ENCODE results near the gene CCDC92. TPM values are rescaled to one million over a fixed set of nuclear protein-coding genes. Genes with fewer than 3 reads are reported as not detected.
A peak's percentile ranks its signal among the peaks of the same experiment; 100 is the strongest.

Gene CCDC92, protein sequence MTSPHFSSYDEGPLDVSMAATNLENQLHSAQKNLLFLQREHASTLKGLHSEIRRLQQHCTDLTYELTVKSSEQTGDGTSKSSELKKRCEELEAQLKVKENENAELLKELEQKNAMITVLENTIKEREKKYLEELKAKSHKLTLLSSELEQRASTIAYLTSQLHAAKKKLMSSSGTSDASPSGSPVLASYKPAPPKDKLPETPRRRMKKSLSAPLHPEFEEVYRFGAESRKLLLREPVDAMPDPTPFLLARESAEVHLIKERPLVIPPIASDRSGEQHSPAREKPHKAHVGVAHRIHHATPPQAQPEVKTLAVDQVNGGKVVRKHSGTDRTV
- total RNA-seq (10 to 100 TPM; 17.3 to 24.9 (median 23.0) TPM), polyA plus RNA-seq (10 to 100 TPM; 19.0 to 34.4 TPM), total RNA-seq (19.7 reads per million, percentile 50 among the genes with 10 or more reads in this experiment)

DNA sequence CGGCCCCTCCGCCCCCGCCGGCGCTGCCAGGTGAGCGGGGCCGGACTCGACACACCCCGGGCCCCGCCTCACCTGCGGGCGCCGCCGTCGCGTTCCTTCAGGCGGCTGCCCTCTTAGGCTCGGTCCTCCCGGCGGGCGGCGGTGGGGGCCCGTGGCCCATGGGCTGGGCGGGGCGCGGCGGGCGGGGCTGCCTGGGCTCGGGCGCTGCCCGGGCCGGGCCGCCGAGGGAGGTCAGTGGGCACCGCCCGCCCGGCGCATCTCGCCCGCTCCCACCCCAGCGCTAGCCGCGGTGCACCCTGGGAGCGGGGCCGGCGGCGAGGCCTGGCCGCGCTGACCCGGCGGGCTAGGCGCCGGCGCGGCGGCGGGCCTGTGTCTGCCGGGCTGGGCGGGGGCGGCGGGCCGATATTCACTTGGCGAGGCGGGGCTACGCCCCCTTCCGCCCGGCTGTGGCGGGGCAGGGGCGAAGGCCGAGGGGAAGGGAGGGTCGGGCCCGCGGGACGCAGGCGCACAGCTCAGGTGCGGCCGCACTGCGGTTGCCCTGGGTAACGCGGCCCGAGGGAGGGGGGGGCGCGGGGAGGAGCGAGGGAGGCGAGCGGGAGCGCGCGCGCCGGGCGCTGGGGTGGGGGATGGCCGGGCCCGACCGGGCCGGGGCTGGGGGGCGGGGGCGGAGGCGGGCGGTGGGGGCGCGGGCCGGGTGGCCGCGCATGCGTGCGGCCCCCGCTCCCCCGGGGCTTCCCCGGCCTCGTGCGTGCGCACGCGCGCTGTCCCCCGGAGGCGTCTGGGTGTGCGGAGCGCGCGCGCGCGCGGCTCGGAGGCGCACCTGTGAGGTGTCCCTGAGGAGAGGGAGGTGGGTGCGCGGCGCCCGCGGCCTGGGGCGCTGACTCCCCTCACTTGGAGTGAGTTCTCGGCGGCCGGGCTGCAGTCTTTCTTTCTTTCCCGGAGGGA lies at the start of gene CCDC92, which contains the start of gene ZNF664:
Gene CCDC92 (minus strand): TSS at position 375 of the 945 bp plus-strand sequence. CDS start 28,526 bp downstream, outside the sequence.
Gene ZNF664 (plus strand): TSS at position 759 of the 945 bp plus-strand sequence. CDS start 38,930 bp downstream, outside the sequence.
- no peaks in the 10 kb centered on the region for H3K36me3 ChIP-seq (ENCODE audit: control insufficient read depth in 2 of 3, insufficient read depth in 3 of 3, low read length in 3 of 3)
- H3K9me3 Mint-ChIP-seq: no peaks in the 10 kb centered on the region
- intact Hi-C loops (cut with micrococcal nuclease): loop anchor here (1.0 to 10.0 kb wide), 14 partner anchors 11 to 1020 kb away; partner anchors contain the start of genes ATP6V0A2 (in 2 of the 2), EIF2B1 (in 2 of the 2), GTF2H3 (in 2 of the 2) and BRI3BP (in 1 of the 2)
- peaks cover 0 to 11% (median 0%) of the 10 kb centered on the region in 5 donors for H3K27me3 Mint-ChIP-seq
- no peaks in the 10 kb centered on the region for H3K9me3 ChIP-seq (ENCODE audit: control insufficient read depth in 2 of 3, low read length in 3 of 3)
- peaks cover 0 to 9% of the 10 kb centered on the region in 2 donors for H3K4me1 ChIP-seq (ENCODE audit: control insufficient read depth in 2 of 2, insufficient read depth in 2 of 2, low read length in 2 of 2)
- H3K4me3 ChIP-seq (ENCODE audit: low read length): peak within 1 kb of the TSS; percentile 58
- H3K36me3 Mint-ChIP-seq: peaks cover 0 to 21% (median 9%) of the 10 kb centered on the region in 5 donors
- H3K27me3 ChIP-seq (ENCODE audit: control insufficient read depth in 2 of 2, insufficient read depth in 2 of 2, low read length in 2 of 2): no peaks in the 10 kb centered on the region
- H3K4me1 Mint-ChIP-seq: peaks cover 13 to 50% (median 45%) of the 10 kb centered on the region in 7 donors
- DNase-seq: peak; percentile 87 to 97 (median 92)
- peak within 1 kb of the TSS; percentile 87 to 98 (median 91) for H3K27ac Mint-ChIP-seq
- peak; percentile 90 for ATAC-seq
- H3K4me3 Mint-ChIP-seq: peak within 1 kb of the TSS; percentile 90 to 99 (median 96)
- CTCF ChIA-PET: interaction anchor here (0.7 kb wide), 1 partner anchor 660 kb away, joined by 3 read pairs; no protein-coding TSS in a partner anchor
- POLR2A ChIA-PET: interaction anchor here (0.7 kb wide), 1 partner anchor 35 kb away, joined by 3 read pairs; no protein-coding TSS in a partner anchor
- peak within 1 kb of the TSS; percentile 69 for H3K27ac ChIP-seq (ENCODE audit: low read depth, low read length)

DNA sequence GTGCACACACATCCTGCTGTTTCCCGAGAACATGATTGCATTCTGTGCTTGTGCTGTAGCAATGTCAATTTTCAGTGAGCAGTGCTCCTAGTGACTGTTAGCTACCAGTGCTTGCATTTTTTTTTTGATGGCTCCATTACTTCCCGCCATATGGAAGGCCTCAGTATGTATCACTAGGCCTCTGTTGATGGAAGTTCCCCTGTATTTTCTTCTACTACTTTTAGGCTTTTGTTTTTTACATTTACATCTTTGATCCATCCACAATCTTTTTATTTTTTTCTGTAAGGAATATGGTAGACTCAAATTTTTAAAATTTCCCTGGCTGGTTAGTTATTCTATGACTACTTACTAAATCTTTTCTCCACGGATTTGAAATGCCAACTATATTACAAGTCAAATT lies 49.5 kb upstream of the CCDC92 start:
- POLR2A ChIA-PET: no interaction called here
- CTCF ChIA-PET: no interaction called here

DNA sequence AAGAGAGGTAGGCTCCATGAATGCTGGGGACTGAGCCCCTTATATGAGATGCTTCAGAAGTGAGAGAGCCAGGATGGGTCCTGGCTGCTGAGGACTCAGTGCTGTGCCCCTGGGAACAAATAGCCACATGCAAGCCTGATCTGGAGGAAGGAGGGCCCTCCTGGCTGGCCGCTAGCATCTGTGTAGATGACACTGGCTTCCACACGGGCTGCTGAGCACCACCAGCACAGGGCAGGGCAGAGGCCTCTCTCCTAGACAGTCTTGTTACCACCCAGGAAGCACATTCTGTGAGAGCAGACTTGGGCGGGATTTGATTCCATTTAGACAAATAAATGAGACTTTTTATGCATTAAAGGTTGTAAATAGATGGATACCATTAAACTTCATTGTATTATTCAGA lies 48.4 kb upstream of the CCDC92 start:
- ATAC-seq (no peak), DNase-seq (no peak)
- Histone ChIP-seq H3K36me3 (ENCODE audit: control insufficient read depth in 2 of 3, insufficient read depth in 3 of 3, low read length in 3 of 3) (no peaks in the 10 kb centered on the region), H3K4me1 (ENCODE audit: control insufficient read depth in 2 of 2, insufficient read depth in 2 of 2, low read length in 2 of 2) (no peaks in the 10 kb centered on the region), H3K4me3 (ENCODE audit: low read length) (no peak overlapping the region), H3K27me3 (ENCODE audit: control insufficient read depth in 2 of 2, insufficient read depth in 2 of 2, low read length in 2 of 2) (no peaks in the 10 kb centered on the region), H3K9me3 (ENCODE audit: control insufficient read depth in 2 of 3, low read length in 3 of 3) (no peaks in the 10 kb centered on the region), H3K27ac (ENCODE audit: low read depth, low read length) (no peak overlapping the region)
- intact Hi-C loops (cut with micrococcal nuclease): no loop called here
- ChIA-PET POLR2A (no interaction called here), CTCF (interaction anchor here (0.8 kb wide), 1 partner anchor 18 kb away, joined by 3 read pairs; no protein-coding TSS in a partner anchor)
- H3K4me1 Mint-ChIP-seq: peaks cover 0 to 6% (median 0%) of the 10 kb centered on the region in 7 donors
- H3K4me3 Mint-ChIP-seq: no peak overlapping the region
- H3K27ac Mint-ChIP-seq: peak overlapping the region in 1 of 9 donors; percentile 10
- H3K9me3 Mint-ChIP-seq: peaks cover 0 to 3% (median 0%) of the 10 kb centered on the region in 11 donors
- no peaks in the 10 kb centered on the region for H3K36me3 Mint-ChIP-seq
- H3K27me3 Mint-ChIP-seq: peaks cover 0 to 3% (median 0%) of the 10 kb centered on the region in 5 donors

More for the DNA sequence above, 49.5 kb upstream of the CCDC92 start:
- Mint-ChIP-seq H3K27me3 (peaks cover 0 to 3% (median 0%) of the 10 kb centered on the region in 5 donors), H3K36me3 (no peaks in the 10 kb centered on the region), H3K27ac (peak overlapping the region in 2 of 9 donors; percentile 15 to 65), H3K4me1 (peaks cover 0 to 6% (median 0%) of the 10 kb centered on the region in 7 donors), H3K9me3 (peaks cover 0 to 3% (median 0%) of the 10 kb centered on the region in 11 donors), H3K4me3 (no peak overlapping the region)
- Histone ChIP-seq H3K4me3 (ENCODE audit: low read length) (no peak overlapping the region), H3K9me3 (ENCODE audit: control insufficient read depth in 2 of 3, low read length in 3 of 3) (no peaks in the 10 kb centered on the region), H3K4me1 (ENCODE audit: control insufficient read depth in 2 of 2, insufficient read depth in 2 of 2, low read length in 2 of 2) (no peaks in the 10 kb centered on the region), H3K27ac (ENCODE audit: low read depth, low read length) (no peak overlapping the region), H3K36me3 (ENCODE audit: control insufficient read depth in 2 of 3, insufficient read depth in 3 of 3, low read length in 3 of 3) (no peaks in the 10 kb centered on the region), H3K27me3 (ENCODE audit: control insufficient read depth in 2 of 2, insufficient read depth in 2 of 2, low read length in 2 of 2) (no peaks in the 10 kb centered on the region)
- DNase-seq (no peak), ATAC-seq (no peak)
- intact Hi-C loops (cut with micrococcal nuclease): no loop called here

DNA sequence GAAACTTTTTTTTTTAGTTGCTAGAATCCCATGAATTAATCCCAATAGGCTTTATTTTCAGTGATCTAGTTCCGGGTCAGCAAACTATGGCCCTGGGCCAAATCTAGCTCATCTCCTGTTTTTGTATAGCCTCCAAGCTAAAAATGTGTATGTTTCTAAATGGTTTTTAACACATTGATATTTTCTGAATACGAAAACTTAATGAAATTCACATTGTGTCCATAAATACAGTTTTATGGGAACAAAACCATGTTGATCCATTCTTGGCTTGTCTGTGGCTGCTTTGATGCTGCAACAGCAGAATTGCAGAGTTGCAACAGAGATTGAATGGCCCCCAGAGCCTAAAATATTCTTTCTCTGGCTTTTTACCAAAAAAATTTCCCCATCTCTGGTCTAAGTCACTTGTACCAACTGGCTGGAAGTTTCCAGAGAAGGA lies 47.9 kb upstream of the CCDC92 start:
- no peaks in the 10 kb centered on the region for H3K9me3 ChIP-seq (ENCODE audit: control insufficient read depth in 2 of 3, low read length in 3 of 3)
- H3K27ac ChIP-seq (ENCODE audit: low read depth, low read length): no peak overlapping the region
- H3K27ac Mint-ChIP-seq: no peak overlapping the region
- H3K36me3 ChIP-seq (ENCODE audit: control insufficient read depth in 2 of 3, insufficient read depth in 3 of 3, low read length in 3 of 3): no peaks in the 10 kb centered on the region
- DNase-seq (no peak), ATAC-seq (no peak)
- H3K36me3 Mint-ChIP-seq: no peaks in the 10 kb centered on the region
- H3K9me3 Mint-ChIP-seq: peaks cover 0 to 3% (median 0%) of the 10 kb centered on the region in 11 donors
- no peak overlapping the region for H3K4me3 Mint-ChIP-seq
- H3K4me1 ChIP-seq (ENCODE audit: control insufficient read depth in 2 of 2, insufficient read depth in 2 of 2, low read length in 2 of 2): no peaks in the 10 kb centered on the region
- no peaks in the 10 kb centered on the region for H3K27me3 ChIP-seq (ENCODE audit: control insufficient read depth in 2 of 2, insufficient read depth in 2 of 2, low read length in 2 of 2)
- ChIA-PET CTCF (interaction anchor here (0.8 kb wide), 1 partner anchor 19 kb away, joined by 3 read pairs; no protein-coding TSS in a partner anchor), POLR2A (no interaction called here)
- intact Hi-C loops (cut with micrococcal nuclease): no loop called here
- H3K27me3 Mint-ChIP-seq: peaks cover 0 to under 1% (median 0%) of the 10 kb centered on the region in 5 donors
- H3K4me1 Mint-ChIP-seq: peaks cover 0 to 6% (median 0%) of the 10 kb centered on the region in 7 donors
- no peak overlapping the region for H3K4me3 ChIP-seq (ENCODE audit: low read length)

DNA sequence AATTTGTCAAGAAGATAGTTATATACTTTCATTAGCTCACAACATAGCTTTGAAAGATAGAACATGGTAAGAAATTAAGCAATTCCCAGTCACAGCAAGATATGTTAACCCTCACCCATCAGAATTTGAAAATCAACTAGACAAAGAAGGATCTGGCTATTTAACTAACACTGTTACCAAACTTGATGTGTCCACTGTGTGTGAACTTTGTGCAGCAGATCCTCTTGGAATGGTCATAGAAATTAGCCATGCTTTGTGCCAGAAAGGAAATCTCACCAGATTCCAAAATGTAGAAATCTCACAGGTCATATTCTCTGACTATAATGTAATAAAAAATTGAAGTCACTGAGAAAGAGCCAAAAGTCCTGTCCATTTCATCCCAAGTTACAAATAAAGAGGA lies 46.5 kb upstream of the CCDC92 start:
- no peak overlapping the region for H3K27ac ChIP-seq (ENCODE audit: low read depth, low read length)
- no peaks in the 10 kb centered on the region for H3K4me1 ChIP-seq (ENCODE audit: control insufficient read depth in 2 of 2, insufficient read depth in 2 of 2, low read length in 2 of 2)
- no peak overlapping the region for H3K4me3 Mint-ChIP-seq
- H3K9me3 ChIP-seq (ENCODE audit: control insufficient read depth in 2 of 3, low read length in 3 of 3): no peaks in the 10 kb centered on the region
- peaks cover 0 to 3% (median 0%) of the 10 kb centered on the region in 11 donors for H3K9me3 Mint-ChIP-seq
- H3K36me3 ChIP-seq (ENCODE audit: control insufficient read depth in 2 of 3, insufficient read depth in 3 of 3, low read length in 3 of 3): no peaks in the 10 kb centered on the region
- no peak for ATAC-seq
- peaks cover 0 to 6% (median 0%) of the 10 kb centered on the region in 7 donors for H3K4me1 Mint-ChIP-seq
- H3K27me3 Mint-ChIP-seq: no peaks in the 10 kb centered on the region
- ChIA-PET POLR2A (no interaction called here), CTCF (interaction anchor here (0.6 kb wide), 1 partner anchor 9 kb away, joined by 3 read pairs; no protein-coding TSS in a partner anchor)
- intact Hi-C loops (cut with micrococcal nuclease): no loop called here
- H3K27me3 ChIP-seq (ENCODE audit: control insufficient read depth in 2 of 2, insufficient read depth in 2 of 2, low read length in 2 of 2): no peaks in the 10 kb centered on the region
- no peak for DNase-seq
- H3K27ac Mint-ChIP-seq: peak overlapping the region in 1 of 9 donors; percentile 12
- H3K4me3 ChIP-seq (ENCODE audit: low read length): no peak overlapping the region
- peaks cover 0 to 9% (median 0%) of the 10 kb centered on the region in 5 donors for H3K36me3 Mint-ChIP-seq

DNA sequence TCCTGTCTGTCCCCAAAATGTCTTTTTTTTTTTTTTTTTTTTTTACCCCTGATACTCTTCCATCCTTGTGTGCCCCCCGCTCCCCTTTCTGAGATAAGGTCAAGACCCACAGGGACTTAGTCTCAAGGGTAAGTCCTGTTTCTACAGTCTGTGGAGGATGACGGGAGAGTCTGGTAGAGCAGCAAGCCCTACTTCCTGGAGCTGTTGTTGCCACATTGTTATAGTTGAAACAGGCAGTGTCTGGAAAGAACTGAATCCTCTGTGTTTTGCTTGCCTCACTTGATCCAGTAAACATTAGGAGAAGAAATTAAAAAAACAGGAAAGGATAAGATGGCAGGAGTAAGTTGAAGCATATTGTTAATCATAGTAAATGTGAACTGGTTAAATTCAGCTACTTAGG lies 45.9 kb upstream of the CCDC92 start:
- Histone ChIP-seq H3K27ac (ENCODE audit: low read depth, low read length) (no peak overlapping the region), H3K27me3 (ENCODE audit: control insufficient read depth in 2 of 2, insufficient read depth in 2 of 2, low read length in 2 of 2) (no peaks in the 10 kb centered on the region), H3K36me3 (ENCODE audit: control insufficient read depth in 2 of 3, insufficient read depth in 3 of 3, low read length in 3 of 3) (peaks cover 0 to 4% (median 0%) of the 10 kb centered on the region in 3 experiments), H3K9me3 (ENCODE audit: control insufficient read depth in 2 of 3, low read length in 3 of 3) (no peaks in the 10 kb centered on the region), H3K4me1 (ENCODE audit: control insufficient read depth in 2 of 2, insufficient read depth in 2 of 2, low read length in 2 of 2) (no peaks in the 10 kb centered on the region), H3K4me3 (ENCODE audit: low read length) (no peak overlapping the region)
- intact Hi-C loops (cut with micrococcal nuclease): no loop called here
- peaks cover 0 to 3% (median 0%) of the 10 kb centered on the region in 11 donors for H3K9me3 Mint-ChIP-seq
- ChIA-PET POLR2A (no interaction called here), CTCF (interaction anchor here (0.6 kb wide), 1 partner anchor 10 kb away, joined by 3 read pairs; no protein-coding TSS in a partner anchor)
- no peak for ATAC-seq
- H3K4me3 Mint-ChIP-seq: no peak overlapping the region
- H3K4me1 Mint-ChIP-seq: peaks cover 0 to 6% (median 0%) of the 10 kb centered on the region in 7 donors
- peaks cover 0 to 13% (median 2%) of the 10 kb centered on the region in 5 donors for H3K36me3 Mint-ChIP-seq
- peak overlapping the region in 1 of 9 donors; percentile 35 for H3K27ac Mint-ChIP-seq
- DNase-seq: no peak
- H3K27me3 Mint-ChIP-seq: no peaks in the 10 kb centered on the region

Measured in naive thymus-derived CD4-positive, alpha-beta T cell (primary cell).